ENCODE data around the gene RPL28.
"Not testable (repeated sequence)": the region's sequence is repeated elsewhere in the genome, so short reads cannot be mapped to it uniquely, and the experiment has no call there.

RPL28 gene

DNA sequence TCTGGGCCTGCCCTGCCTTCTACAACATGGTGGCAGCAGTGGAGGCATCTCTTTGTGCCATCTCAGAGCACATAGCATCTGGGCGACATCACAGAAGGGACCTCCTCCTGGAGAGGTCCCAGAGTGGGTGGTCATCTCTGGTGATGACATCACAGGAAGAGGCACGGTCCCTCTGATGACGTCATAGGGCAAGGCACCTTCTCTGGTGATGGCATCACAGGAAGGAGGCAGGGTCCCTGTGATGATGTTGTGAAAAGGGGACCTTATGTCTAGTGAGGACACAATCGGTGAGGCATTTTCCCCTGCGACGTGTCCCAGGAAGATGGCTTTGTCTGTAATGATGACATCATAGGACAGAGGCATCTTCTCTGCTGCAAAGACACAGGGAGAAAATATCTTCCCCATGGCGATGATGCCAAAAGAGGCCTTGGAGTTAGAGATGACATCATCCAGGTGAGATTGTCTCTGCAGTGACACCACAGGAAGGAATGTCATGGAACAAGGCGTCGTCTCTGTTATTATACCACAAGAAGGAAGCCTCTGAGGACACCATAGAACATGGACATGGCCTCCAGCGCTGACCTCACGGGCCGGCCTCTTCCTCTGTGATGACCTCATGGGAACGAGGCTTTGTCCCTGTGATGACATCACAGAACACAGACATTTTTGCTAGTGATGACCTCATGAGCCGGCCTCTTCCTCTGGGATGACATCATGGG is 46.7 kb downstream of the RPL28 start:
- DNase-seq, result no peak

DNA sequence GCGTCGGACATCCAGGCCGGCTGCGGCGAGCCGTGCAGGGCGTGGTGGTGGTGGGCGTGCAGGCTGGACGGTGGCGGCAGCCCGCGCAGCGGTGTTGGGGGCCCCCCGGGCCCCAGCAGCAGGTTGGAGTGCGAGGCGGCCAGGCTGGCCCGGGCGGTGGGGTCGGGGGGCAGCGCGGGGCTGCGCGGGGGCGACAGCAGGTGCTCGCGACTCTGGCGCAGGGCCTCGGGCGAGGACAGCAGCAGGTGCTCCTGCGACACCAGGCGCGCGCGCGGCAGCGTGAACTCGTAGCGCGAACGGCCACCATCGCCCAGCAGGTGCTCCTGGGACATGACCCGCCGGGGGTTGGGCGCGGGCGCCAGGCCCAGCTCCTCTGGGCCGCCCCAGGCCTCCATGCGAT is 47.6 kb downstream of the RPL28 start:
- DNase-seq, result no peak

DNA sequence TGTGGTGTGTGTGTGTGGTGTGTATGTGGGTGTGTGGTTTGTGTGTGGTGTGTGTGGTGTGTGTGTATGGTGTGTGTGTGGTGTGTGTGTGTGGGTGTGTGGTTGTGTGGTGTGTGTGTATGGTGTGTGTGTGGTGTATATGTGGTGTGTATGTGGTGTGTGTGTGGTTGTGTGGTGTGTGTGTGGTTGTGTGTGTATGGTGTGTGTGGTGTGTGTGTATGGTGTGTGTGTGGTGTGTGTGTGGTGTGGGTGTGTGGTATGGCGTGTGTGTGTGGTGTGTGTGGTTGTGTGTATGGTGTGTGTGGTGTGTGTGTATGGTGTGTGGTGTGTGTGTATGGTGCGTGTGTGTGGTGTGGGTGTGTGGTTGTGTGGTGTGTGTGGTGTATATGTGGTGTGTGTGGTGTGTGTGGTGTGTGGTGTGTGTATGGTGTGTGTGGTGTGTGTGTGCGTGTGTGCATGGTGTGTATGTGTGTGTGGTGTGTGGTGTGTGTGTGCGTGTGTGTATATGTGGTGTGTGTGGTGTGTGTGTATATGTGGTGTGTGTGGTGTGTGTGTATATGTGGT is 48.7 kb downstream of the RPL28 start:
- no peak for DNase-seq

DNA sequence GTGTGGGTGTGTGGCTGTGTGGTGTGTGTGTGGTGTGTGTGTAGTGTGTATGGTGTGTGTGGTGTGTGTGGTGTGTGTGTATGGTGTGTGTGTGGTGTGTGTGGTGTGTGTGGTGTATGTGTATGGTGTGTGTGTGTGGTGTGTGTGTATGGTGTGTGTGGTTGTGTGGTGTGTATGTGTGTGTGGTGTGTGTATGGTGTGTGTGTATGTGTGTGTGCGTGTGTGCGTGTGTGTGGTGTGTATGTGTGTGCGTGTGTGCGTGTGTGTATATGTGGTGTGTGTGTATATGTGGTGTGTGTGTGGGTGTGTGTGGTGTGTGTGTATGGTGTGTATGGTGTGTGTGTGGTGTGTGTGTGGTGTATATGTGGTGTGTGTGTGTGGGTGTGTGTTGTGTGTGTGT is 49.3 kb downstream of the RPL28 start:
- no peak for DNase-seq

DNA sequence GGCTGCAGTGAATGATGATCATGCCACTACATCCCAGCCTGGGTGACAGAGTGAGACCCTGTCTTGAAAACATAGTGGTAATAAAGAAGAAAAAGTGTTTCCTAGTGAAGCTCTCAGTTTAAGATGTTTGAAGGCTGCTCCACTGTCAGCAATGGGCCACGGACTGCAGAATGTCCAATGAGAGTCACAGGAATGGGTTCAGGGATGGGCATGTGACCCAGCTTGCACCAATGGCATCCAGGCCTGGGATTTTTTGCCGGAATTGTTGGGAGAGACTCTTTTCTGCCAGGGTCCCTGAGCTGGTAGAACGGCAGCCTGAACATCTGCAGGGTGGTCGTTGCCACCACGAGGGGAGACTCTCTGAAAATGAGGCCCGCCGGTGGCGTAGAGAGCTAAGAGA is 51.1 kb downstream of the RPL28 start:
- no peak for DNase-seq

DNA sequence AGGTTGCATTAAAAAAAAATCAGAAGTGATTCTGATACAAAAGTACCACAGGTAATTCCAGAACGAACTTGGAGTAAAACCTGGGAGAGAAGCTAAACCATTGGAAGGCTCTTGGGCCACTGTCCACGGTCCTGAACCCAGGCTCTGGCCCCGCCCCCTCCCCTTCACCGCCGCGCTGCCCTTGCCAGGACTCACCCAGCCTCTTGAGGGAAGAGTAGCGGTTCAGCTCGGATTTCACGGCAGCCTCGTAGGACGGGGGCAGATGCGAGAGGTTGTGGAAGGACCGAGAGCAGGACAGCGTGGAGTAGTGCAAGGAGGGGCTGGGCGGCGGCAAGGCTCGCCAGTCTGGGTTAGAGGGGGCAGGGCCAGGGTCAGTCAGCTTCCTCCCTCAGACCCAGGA is 51.7 kb downstream of the RPL28 start:
- peak in 1 of 2 experiments; percentile 50 for DNase-seq

DNA sequence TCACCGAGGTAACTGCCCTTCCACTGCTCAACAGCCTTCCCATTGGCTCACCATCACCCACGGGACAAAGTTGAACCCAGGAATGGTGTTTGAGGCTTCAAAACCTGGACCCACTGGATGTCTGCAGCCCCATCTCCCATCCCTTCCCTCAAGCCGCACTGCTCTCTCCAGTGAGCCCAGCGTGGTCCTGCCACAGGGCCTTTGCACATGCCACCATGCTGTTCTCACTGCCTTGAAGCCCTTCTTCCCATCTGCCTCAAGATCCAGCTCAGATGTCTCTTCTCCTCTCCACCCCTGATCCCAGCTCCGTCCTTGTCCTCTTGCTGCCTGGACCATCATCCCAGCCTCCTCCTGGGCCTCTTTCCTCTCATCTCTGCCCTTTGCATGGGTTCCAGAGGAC is 53.3 kb downstream of the RPL28 start:
- DNase-seq, result no peak

DNA sequence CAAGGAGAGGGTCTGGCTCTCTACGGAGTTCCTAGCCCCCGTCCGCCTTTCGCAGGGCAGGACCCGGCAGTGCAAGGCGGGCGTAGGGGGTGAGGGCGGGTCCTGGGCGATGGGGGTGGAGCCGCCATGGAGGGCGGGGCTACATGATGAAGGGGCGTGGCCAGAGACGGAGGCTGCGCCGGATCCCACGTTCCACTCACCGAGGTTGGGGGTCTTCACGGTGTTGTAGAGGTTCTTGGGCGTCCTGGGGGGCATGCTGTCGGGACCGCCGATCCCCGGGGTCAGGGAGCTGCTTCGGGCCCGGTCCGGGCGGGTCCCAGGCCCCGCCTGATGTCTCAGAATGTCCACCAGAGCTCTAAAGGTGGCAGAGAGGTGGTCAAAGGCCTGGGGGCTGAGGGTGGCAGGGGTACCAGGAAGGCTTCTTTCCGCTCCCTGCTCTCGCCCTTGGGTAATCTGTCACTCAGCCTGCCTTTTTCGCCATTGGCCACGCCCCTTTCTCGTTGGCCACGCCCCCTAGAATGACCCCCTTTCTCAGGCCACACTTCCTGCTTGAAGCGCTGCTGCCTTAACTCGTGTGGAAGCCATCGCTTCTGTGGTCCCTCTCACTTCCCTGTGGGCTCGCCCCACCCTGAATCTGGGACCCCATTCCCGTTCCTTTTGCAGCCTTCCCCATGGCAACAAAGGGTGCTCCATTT is 54.8 kb downstream of the RPL28 start:
- peak in 1 of 2 experiments; percentile 50 for DNase-seq

DNA sequence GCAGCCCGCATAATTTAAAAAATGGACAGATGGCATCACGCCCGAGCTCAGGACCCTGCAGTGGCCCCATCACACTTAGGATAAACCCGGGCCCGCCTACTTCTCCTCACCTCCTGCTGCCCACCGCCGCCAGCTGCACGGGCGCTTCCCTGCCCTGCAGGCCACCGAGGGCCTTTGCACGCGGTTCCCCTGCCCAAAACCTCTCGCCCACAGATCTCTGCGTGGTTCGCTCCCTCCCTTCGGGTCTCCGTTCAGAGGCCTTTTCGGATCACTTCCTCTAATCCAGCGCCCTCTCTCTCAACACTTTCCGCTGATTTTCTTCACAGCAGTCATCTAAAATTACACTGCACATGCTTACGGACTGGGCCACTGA is 55.6 kb downstream of the RPL28 start:
- DNase-seq, result no peak

DNA sequence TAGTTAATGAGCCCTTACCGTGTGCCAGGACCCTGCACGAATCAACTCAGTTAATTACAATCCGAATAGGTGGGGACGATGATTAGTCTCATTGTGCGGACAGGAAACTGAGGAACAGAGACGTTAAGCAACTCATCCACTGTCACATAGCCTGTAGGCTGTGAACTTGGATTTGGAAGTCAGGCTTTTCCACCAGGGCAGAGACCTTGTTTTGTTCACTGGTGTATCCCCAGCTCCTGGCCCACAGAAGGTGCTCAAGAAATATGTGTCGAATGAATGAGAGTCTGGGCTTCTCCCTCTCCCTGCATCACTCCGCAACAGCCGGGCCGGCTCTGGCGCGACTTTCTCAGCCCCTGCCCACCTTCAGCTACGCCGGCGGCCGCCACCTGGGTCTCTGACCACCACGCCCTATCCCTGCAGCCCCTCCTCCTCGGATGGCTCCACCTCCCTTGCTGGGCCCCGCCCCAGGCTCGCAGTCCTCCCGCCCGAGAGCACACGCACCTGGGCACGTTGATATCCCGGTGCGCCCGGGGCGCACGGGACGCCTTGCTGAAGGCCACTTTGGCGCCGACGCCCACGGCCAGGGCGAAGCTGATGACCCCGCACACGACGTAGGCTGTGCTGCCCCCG is 56.1 kb downstream of the RPL28 start:
- peak; percentile 68 to 92 for DNase-seq

DNA sequence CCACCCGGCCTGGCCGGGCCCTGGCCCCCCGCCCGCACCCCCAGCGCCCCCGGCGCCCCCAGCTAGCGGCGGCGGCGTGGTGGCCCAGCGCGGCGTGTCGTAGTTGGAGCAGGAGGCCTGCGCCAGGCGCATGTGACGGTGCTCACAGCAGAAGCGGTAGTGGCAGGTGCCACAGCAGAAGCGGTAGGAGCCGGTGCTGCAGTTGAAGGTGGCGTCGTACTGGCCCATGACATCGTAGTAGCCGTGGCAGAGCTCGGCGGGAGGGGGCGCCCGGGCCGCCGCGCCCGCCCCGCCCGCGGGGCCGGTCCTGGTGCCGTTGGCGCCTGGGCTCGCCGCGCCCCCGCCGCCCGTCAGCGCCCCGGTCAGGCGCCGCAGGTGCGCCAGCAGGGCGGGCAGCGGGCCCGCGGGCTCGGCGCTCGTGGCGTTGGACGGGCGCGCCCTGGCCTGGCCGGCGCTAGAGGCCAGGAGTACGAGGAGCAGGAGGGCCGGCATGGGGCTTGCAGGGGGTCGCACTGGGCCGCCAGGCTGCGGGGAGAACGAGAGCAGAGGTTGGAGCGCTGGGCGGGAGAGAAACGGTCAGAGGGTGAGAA is 56.7 kb downstream of the RPL28 start:
- DNase-seq, result peak; percentile 31 to 67

DNA sequence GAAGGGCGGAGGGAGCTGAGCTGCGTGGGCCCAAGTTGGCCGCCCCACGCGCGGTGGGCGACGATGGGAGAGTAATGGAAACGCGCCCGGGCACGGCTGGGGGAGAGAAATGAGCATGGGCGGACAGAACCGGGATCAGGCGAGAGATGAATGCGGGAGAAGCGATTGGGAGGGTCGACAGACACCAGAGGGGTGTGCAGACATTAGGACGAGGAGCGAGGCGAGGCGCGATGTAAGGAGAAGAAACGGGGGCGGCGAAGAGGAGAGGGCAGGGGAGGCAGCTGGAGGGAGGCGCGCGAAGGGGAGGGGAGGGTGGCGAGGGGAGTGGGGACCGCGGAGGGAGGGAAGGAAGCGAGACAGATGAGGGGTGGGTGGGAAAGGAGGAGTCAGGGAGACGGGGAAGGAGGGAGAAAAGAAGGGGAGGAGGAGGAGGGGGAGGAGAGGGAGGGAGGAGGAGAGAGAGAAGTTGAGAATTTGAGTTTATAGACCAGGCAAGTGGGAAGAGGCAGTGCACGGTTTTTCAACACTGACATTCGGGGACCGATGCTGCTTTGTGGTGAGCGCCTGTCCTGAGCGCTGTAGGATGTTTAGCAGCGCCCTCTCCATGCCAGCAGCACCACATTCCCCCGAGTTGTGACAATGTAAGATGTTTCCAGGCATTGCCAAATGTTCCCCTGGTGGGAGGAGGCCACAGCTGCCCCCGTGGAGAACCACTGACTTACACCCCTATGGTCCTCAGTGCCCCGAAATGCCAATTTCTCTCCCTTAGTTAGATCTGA is 57.5 kb downstream of the RPL28 start, which contains the start of gene SHISA7:
TSS of gene SHISA7 (minus strand) at position 256 of the 779 bp plus-strand sequence. CDS start 437 bp downstream, outside the sequence.
- DNase-seq, result peak; percentile 39 to 60

DNA sequence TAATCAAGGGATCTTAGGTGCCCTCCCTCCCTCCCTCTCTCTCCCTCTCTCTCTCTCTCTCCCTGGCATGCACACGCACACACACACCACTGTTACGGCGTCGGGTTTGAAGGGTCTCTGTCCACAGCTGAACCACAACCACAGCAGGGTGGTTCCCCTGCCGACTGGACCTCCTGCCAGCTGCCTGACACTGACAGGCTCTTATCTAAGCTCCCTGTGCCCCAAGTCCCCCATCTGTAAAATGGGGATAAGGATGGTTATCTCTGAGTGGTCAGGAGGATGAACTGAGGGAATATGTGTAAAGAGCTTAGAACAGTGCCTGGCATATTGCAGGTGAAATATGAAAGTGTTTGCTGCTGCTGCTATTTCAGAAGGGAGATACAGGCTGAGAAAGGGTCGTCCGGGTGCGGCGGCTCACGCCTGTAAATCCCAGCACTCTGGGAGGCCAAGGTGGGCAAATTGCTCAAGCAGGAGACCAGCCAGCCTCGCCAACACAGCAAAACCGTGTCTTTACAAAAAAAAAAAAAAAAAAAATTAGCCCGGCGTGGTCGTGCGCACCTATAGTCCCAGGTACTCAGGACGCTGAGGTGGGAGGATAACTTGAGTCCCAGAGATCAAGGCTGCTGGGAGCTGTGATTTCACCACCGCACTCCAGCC is 58.2 kb downstream of the RPL28 start:
- DNase-seq, result no peak

DNA sequence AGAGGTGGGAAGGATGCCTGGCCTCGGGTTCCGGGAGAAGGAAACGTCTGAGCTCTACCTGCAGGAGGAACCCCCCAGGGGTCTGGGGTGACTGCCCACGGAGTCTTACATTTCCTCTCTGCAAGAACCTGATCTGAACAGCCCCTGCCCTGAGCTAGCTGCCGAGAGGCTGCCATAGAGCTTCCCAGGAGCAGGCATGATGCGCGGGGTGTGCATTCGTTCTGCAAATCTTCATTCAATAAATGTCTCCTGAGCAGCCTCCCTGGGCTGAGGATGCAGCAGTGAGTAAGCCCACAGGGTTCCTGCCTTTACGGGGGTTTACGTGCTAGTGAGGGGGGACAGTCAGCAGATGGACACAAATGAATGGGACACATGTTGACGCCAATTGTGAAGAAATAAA is 58.9 kb downstream of the RPL28 start:
- no peak for DNase-seq

DNA sequence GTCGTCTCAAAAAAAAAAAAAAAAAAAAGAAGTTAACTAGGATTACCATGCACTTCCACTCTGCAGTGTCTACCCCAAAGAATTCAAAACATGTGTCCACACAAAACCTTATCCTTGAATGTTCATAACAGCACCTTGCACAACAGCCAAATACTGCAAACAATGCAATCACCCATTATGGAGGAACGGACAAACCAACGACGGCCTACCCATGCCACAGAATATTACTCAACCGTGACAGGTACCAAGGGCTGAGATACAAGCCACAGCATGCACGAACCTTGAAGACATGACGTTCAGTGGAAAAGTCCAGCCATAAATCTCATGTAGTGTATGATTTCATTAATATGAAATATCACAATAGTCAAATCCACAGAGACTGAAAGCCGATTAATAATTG is 60.3 kb downstream of the RPL28 start:
- peak; percentile 44 to 46 for DNase-seq

DNA sequence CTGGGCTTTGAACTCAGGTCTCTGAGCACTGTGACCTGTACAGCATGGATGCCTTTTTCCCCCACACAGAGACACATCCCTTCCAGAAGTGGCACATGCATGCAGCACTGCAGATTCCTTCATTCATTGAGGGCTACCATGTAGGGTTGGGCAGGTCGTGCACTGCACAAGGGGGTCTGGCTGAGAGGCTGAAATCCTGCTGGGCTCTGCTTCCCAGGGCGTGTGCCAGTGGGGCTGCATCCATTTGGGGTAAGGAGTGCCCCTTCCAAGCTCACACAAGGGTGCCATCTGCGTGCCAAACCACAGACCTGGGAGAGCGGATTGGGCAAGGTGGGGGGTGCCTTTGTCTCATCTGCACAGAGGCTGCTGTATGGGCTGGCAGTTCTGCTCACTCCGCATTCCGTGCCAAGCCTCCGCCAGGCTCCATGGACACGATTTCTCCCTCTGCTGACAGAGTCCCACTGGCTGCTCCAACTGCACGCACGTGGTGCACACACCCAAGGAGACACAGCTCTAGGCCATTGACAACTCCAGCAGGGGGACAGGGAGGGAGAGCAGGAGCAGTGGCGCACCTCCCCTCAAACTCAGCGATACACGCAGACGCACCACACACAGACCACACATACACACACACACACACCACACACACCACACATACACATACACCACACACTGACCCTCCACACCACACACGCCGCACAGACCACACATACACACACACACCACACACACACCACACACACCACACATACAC is 61.9 kb downstream of the RPL28 start:
- peak; percentile 72 to 83 for DNase-seq

DNA sequence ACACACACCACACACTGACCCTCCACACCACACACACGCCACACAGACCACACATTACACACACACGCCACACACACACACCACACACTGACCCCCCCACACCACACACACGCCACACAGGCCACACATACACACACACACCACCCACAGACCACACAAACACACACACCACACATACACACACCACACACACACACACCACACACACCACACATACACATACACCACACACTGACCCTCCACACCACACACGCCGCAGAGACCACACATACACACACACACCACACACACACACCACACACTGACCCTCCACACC is 62.4 kb downstream of the RPL28 start:
- DNase-seq, result not testable (repeated sequence)

DNA sequence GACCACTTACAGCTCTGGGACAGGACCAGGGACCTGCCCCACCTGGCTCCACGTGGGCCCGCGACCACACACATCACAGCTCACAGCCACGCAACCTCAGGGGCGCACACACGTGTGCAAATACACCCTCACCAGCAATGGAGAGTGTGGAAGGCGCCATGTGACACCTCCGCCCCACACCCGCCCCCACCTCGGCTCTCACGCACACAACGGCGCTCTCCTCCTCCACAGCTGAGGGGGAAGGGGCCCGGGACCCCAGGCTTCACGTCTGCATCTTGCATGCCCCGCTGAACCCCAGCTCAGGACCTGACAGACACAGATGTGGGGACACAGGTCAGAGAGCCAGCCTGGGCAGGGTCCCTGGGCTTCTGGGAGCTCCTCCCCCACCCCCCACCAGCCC is 63.7 kb downstream of the RPL28 start:
- no peak for DNase-seq

DNA sequence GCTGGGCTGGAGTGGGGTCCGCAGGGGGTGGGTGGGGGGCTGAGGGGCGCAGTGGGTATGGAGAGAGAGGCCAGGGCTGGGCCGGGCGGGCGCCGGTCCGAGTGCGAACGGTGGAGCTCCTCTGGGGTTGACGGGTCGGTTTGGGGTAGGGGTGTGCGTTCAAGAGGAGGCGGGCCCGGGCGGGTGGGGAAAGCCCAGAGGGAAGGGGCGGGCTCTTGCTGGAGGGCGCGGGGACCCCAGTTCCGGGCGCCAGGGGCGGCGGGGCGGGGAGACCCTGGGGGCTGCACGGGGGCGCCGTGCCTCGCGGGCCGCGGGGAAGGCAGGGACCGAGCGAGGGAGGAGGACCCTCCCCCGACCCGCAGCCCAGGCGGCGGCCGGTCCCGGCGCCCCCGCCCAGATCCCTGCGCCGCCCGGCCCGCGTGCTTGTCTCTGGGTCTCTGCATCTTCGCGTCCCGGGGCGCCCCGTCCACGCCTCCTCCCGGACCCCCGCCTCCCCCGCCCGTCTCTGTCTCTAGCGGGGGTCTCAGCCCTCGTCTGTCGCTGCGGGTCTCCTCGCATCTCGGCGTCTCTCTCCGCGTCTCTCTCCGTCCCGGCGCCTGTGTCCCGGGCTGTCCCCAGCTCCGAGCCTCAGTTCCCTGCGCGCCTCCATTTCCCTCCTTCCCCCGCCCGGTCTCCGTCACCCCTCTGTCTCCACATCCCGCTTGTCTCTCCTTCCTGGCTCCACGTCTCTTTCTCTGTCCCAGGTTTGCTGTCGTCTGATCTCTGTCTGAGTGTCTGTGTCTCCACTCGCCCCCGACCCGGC is 65.6 kb downstream of the RPL28 start:
- peak in 1 of 2 experiments; percentile 71 for DNase-seq

DNA sequence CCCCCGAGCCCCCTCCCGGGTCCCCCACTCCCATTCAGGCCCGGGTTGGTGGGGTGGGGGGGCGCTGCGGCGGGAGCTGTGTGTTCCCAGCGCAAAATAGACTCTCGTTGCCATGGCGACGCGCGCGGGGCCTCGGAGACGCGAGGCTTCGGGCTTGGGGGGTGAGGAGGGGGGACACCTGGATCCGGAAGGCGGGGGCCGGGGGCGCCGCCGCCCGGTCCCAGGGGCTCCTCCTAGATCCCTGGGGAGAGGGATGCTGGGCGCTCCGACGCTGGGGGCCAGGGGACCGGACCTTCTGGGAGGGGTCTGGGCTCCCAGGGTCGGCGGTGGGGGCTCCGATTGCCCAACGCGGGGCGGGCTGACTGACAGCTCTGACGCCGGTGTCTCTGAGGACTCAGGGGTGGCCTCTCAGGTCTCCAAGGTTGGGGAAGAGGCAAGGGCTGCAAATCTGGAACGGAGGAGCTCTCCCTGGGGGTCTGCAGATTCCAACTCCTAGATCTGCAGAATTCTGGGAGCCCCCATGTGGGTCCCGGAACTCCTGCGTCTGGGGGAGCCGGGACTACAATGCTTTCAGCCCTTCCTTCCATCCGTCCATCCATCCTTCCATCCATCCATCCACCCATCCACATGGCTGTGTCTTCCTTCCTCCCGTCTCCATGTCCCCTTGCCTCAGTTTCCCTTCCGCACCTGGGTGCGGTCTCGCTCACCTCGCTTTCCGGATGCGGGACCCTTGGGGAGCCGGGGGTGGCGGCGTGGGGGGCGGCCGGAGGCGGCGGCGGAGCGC is 66.4 kb downstream of the RPL28 start:
- peak in 1 of 2 experiments; percentile 71 for DNase-seq
